HepG2 (cell line): Measurements from ENCODE around the gene ZNF322. TPM values are rescaled to one million over a fixed set of nuclear protein-coding genes. Genes with fewer than 3 reads are reported as not detected.
A peak's percentile ranks its signal among the peaks of the same experiment; 100 is the strongest.

Experiments
- ATAC-seq: fragments of 200-7000 bp; cut with Tn5 transposase; 3 replicates; pipeline ENCODE4 v1.9.1; 2020; ENCODE audit warnings: mild to moderate bottlenecking, moderate library complexity
- BruUV-seq: library from RNA; stranded (reverse); fragments of 400-500 nt; replicated peaks from 2 replicates; lab custom pipeline; 2021; lab: Mats Ljungman, UMichigan
- CTCF ChIA-PET: fragments of 300-600 bp; formaldehyde crosslinking; extraction: SDS; loops from one replicate; lab custom pipeline; 2021; ENCODE audit warnings: low total read pairs, inconsistent platforms, low intra/inter-chr PET ratio; lab: Yijun Ruan, JAX
- POLR2A ChIA-PET: fragments of 350-600 bp; sonication (Branson Sonifier 250); formaldehyde crosslinking; loops from one replicate; lab custom pipeline; 2020; ENCODE audit warnings: antibody characterized with exemption, inconsistent platforms; lab: Yijun Ruan, JAX
- DNase-seq: peaks from one replicate; pipeline ENCODE4 v3.0.0-alpha.2; 2015; ENCODE audit warnings: low spot score
- FAIRE-seq: peaks from 3 replicates; lab custom pipeline; 2011; peaks lifted over from hg19 to GRCh38; lab: Jason Lieb, UNC
- H2AFZ ChIP-seq: one replicate; pipeline ENCODE4 v1.6.1; 2011; ENCODE audit warnings: low read length, inconsistent platforms
- H3K27ac ChIP-seq: fragments of 300-600 bp; 3 replicates; pipeline ENCODE4 v1.8.0; 2011; ENCODE audit warnings: mixed run types, mild to moderate bottlenecking, mixed read lengths, low read length, inconsistent platforms; ENCODE audit not compliant: insufficient read depth; ENCODE audit errors: extremely low read length
- H3K27me3 ChIP-seq, 2 experiments: fragments of 200-600 bp in 1 of 2; 2 replicates in 1 of 2; 3 replicates in 1 of 2; pipeline versions ENCODE4 v1.6.0 to v1.8.0; 2011; ENCODE audit warnings: low read length in 2 of 2, mild to moderate bottlenecking in 2 of 2, moderate library complexity in 2 of 2, inconsistent platforms in 1 of 2; ENCODE audit not compliant: insufficient read depth in 2 of 2, control insufficient read depth in 1 of 2
- H3K36me3 ChIP-seq, 2 experiments: fragments of 200-600 bp in 1 of 2; replicated peaks in 1 of 2; 2 replicates in 1 of 2; 3 replicates in 1 of 2; pipeline versions ENCODE4 v1.5.1 to v1.8.0; 2011; ENCODE audit warnings: low read length in 2 of 2, inconsistent platforms in 1 of 2; ENCODE audit not compliant: insufficient read depth in 2 of 2, control insufficient read depth in 1 of 2
- H3K4me1 ChIP-seq: 2 replicates; pipeline ENCODE4 v1.5.1; 2012; ENCODE audit warnings: low read length, inconsistent platforms; ENCODE audit not compliant: insufficient read depth
- H3K4me2 ChIP-seq: 2 replicates; pipeline ENCODE4 v1.6.0; 2011; ENCODE audit warnings: low read depth, low read length, inconsistent platforms
- H3K4me3 ChIP-seq, 3 experiments: fragments of 200-600 bp in 1 of 3; sonication (generic), shearing (Covaris generic) in 1 of 3; replicated peaks in 1 of 3; 2 replicates each; pipeline ENCODE4 v1.5.1; 2011 to 2016; ENCODE audit warnings: low read length in 3 of 3, inconsistent platforms in 2 of 3, low read depth in 2 of 3, mild to moderate bottlenecking in 2 of 3, control low read depth in 1 of 3, mixed read lengths in 1 of 3; ENCODE audit not compliant: insufficient read depth in 1 of 3
- H3K79me2 ChIP-seq: one replicate; pipeline ENCODE4 v1.6.1; 2011; ENCODE audit warnings: low read length, inconsistent platforms; ENCODE audit not compliant: insufficient read depth
- H3K9ac ChIP-seq: 2 replicates; pipeline ENCODE4 v1.6.0; 2011; ENCODE audit warnings: mild to moderate bottlenecking, low read depth, low read length, inconsistent platforms; ENCODE audit not compliant: insufficient read depth
- H3K9me3 ChIP-seq: 2 replicates; pipeline ENCODE4 v1.5.1; 2012; ENCODE audit warnings: mild to moderate bottlenecking, low read length
- H4K20me1 ChIP-seq: 2 replicates; pipeline ENCODE4 v1.6.0; 2011; ENCODE audit warnings: inconsistent platforms, mild to moderate bottlenecking, low read length, moderate library complexity; ENCODE audit not compliant: insufficient read depth
- CCDC6 ChIP-seq: sonication (generic); formaldehyde crosslinking; IDR thresholded peaks from 2 replicates; pipeline ENCODE4 v1.8.1; 2022; ENCODE audit warnings: mild to moderate bottlenecking, missing genetic modification reagents, moderate library complexity
- HNF4A ChIP-seq: sonication (generic); formaldehyde crosslinking; IDR thresholded peaks from 2 replicates; pipeline ENCODE4 v1.4.0; 2020; ENCODE audit warnings: missing genetic modification reagents
- ISL2 ChIP-seq: sonication (generic); formaldehyde crosslinking; IDR thresholded peaks from 2 replicates; pipeline ENCODE4 v1.5.0; 2020; ENCODE audit warnings: missing genetic modification reagents
- RFX3 ChIP-seq: IDR thresholded peaks from 2 replicates; pipeline ENCODE4 v1.6.1; 2016; ENCODE audit warnings: missing biosample characterization, missing genetic modification reagents
- ZBTB26 ChIP-seq: IDR thresholded peaks from 2 replicates; pipeline ENCODE4 v1.6.1; 2016; ENCODE audit warnings: missing compliant biosample characterization, missing genetic modification reagents, borderline replicate concordance
- ZNF230 ChIP-seq: sonication (generic); formaldehyde crosslinking; IDR thresholded peaks from 2 replicates; pipeline ENCODE4 v1.4.0; 2020; ENCODE audit warnings: mild to moderate bottlenecking, missing genetic modification reagents
- ZNF282 ChIP-seq: fragments of 450-650 bp; IDR thresholded peaks from 2 replicates; pipeline ENCODE4 v1.6.1; 2018; ENCODE audit not compliant: partially characterized antibody
- ZNF335 ChIP-seq: sonication (generic); formaldehyde crosslinking; IDR thresholded peaks from 2 replicates; pipeline ENCODE4 v1.4.0; 2020; ENCODE audit warnings: missing genetic modification reagents
- ZNF501 ChIP-seq: sonication (generic); formaldehyde crosslinking; IDR thresholded peaks from 2 replicates; pipeline ENCODE4 v1.5.1; 2020; ENCODE audit warnings: mild to moderate bottlenecking, moderate library complexity, missing genetic modification reagents
- ZNF569 ChIP-seq: sonication (generic); formaldehyde crosslinking; IDR thresholded peaks from 2 replicates; pipeline ENCODE4 v1.5.0; 2020; ENCODE audit warnings: mild to moderate bottlenecking, missing genetic modification reagents, moderate library complexity, borderline replicate concordance
- ZNF615 ChIP-seq: sonication (generic); formaldehyde crosslinking; IDR thresholded peaks from 2 replicates; pipeline ENCODE4 v1.5.0; 2020; ENCODE audit warnings: mild to moderate bottlenecking, missing genetic modification reagents, borderline replicate concordance
- ZNF788 ChIP-seq: sonication (generic); formaldehyde crosslinking; IDR thresholded peaks from 2 replicates; pipeline ENCODE4 v1.5.0; 2020; ENCODE audit warnings: mild to moderate bottlenecking, missing genetic modification reagents, borderline replicate concordance
- WGBS: methylation state at CpG from one replicate; pipeline ENCODE4 v1.1.6; 2017; ENCODE audit warnings: low lambda C conversion rate; 5-methylcytosine and 5-hydroxymethylcytosine counted together
- in situ Hi-C: cut with HindIII; loops from 2 replicates; pipeline ENCODE4 v1.10.0; 2017; ENCODE audit warnings: low pct_unique_long_range_greater_than_20kb; ENCODE audit not compliant: extremely low pct_ligation_motif_present
- intact Hi-C: fragments of 100-400 bp; cut with micrococcal nuclease; formaldehyde crosslinking; loops from one replicate; pipeline ENCODE4 v1.10.0; 2022; ENCODE audit not compliant: unreplicated experiment
- polyA plus RNA-seq, 8 experiments: library from polyadenylated mRNA; depleted of rRNA in 3 of 8; stranded (reverse) in 7 of 8; unstranded in 1 of 8; fragments of >200 nt; fragmentation: Illumina TruSeq in 4 of 8; extraction: Trizol in 4 of 8; gene quantifications; 2 replicates each; pipeline versions ENCODE4 v1.2.1 to v1.2.3, GENCODE V29; 2011 to 2016; ENCODE audit warnings: low read depth in 4 of 8, missing spikeins in 1 of 8, mixed read lengths in 1 of 8; ENCODE audit not compliant: insufficient read depth in 1 of 8
- total RNA-seq, 5 experiments: library from RNA; depleted of rRNA; stranded (reverse); fragments of >200 nt; fragmentation: Illumina TruSeq; extraction: Trizol; gene quantifications; 2 replicates each; pipeline ENCODE4 v1.2.3, GENCODE V29; 2016; ENCODE audit warnings: low read depth in 1 of 5

Gene ZNF322
- total and polyA plus RNA-seq, 2 of the 13 experiments (the other 11 are each of a cell fraction or from before 2014, with no cell fraction given): 8.3 to 22.8 TPM

- WGBS: 82% methylated on average over 21 of the region's 21 CpGs
- peaks cover 4 to 19% of the 10 kb centered on the region in 2 experiments for H3K36me3 ChIP-seq
- peak overlapping the region; percentile 95 for H3K4me2 ChIP-seq
- no peak for ATAC-seq
- H3K9ac ChIP-seq: peak overlapping the region; percentile 96
- TF ChIP-seq ZNF788 (CRISPR knock-in tag) (0 out of 2 replicates have a peak, but pooled peaks have one; percentile 39), RFX3 (CRISPR knock-in tag) (no peak)
- no peak overlapping the region for H2AFZ ChIP-seq
- no peaks in the 10 kb centered on the region; a peak in 1 of 5 replicates for H3K27me3 ChIP-seq
- H3K27ac ChIP-seq: peak overlapping the region; percentile 80
- no peak for DNase-seq
- peak overlapping the region; percentile 87 to 100 (median 88) for H3K4me3 ChIP-seq
- in situ Hi-C loops (no loop called here), intact Hi-C loops (loop anchor here (2.0 kb wide), 1 partner anchor 47 kb away; no protein-coding TSS in a partner anchor)
- peaks cover 15% of the 10 kb centered on the region for H3K79me2 ChIP-seq
- H4K20me1 ChIP-seq: no peaks in the 10 kb centered on the region
- no peaks in the 10 kb centered on the region for H3K9me3 ChIP-seq
- no TSS peak for BruUV-seq
- H3K4me1 ChIP-seq: peaks cover 31% of the 10 kb centered on the region
- FAIRE-seq: no peak
- ChIA-PET CTCF (no interaction called here), POLR2A (no interaction called here)
Observed at GRCh38 chr6:26597821-26598220, 61.7 kb downstream of the ZNF322 start.

- ChIA-PET POLR2A (no interaction called here), CTCF (interaction anchor here (2.4 kb wide), 1 partner anchor 25 kb away, joined by 27 read pairs; no protein-coding TSS in a partner anchor)
- in situ Hi-C loops (no loop called here), intact Hi-C loops (loop anchor here (2.0 kb wide), 1 partner anchor 47 kb away; no protein-coding TSS in a partner anchor)
- Histone ChIP-seq H3K4me1 (peaks cover 31% of the 10 kb centered on the region), H3K4me3 (peak overlapping the region; percentile 87 to 100 (median 88)), H3K4me2 (peak overlapping the region; percentile 95), H3K9ac (peak overlapping the region; percentile 96), H2AFZ (no peak overlapping the region), H4K20me1 (no peaks in the 10 kb centered on the region), H3K9me3 (no peaks in the 10 kb centered on the region), H3K36me3 (peaks cover 4 to 19% of the 10 kb centered on the region in 2 experiments), H3K27me3 (no peaks in the 10 kb centered on the region; a peak in 1 of 5 replicates), H3K79me2 (peaks cover 15% of the 10 kb centered on the region), H3K27ac (peak overlapping the region; percentile 80)
- FAIRE-seq: no peak
- no peak for DNase-seq
- 10% methylated on average over 10 of the region's 10 CpGs for WGBS
- ATAC-seq: no peak
- BruUV-seq: no TSS peak
- TF ChIP-seq HNF4A (CRISPR knock-in tag) (no peak), ZNF615 (CRISPR knock-in tag) (no peak), ZBTB26 (CRISPR knock-in tag) (no peak), ZNF282 (no peak), ISL2 (CRISPR knock-in tag) (no peak), ZNF501 (CRISPR knock-in tag) (no peak), ZNF335 (CRISPR knock-in tag) (no peak), ZNF569 (CRISPR knock-in tag) (no peak), ZNF230 (CRISPR knock-in tag) (0 out of 2 replicates have a peak, but pooled peaks have one; percentile 0), CCDC6 (no peak)
Observed at GRCh38 chr6:26597389-26597766, 62.2 kb downstream of the ZNF322 start.
